Endothelial cell of umbilical vein (primary cell): ENCODE data around the gene GAB1.

Experiments used
- CTCF ChIP-seq, 2 donors: IDR thresholded peaks; 1 replicate in 1 of 2; 2 replicates in 1 of 2; pipeline ENCODE4 v1.5.1; 2011; ENCODE audit warnings: low read length in 2 of 2, mild to moderate bottlenecking in 2 of 2, moderate library complexity in 2 of 2, control low read depth in 1 of 2, inconsistent platforms in 1 of 2, low read depth in 1 of 2; ENCODE audit not compliant: insufficient read depth in 1 of 2; ENCODE audit errors: extremely low read depth in 1 of 2
- EZH2 ChIP-seq: IDR thresholded peaks from 2 replicates; pipeline ENCODE4 v1.6.1; 2012; ENCODE audit warnings: borderline replicate concordance, low read depth, mild to moderate bottlenecking, moderate library complexity, low read length, inconsistent platforms; ENCODE audit not compliant: severe bottlenecking
- FOS ChIP-seq: IDR thresholded peaks from 2 replicates; pipeline ENCODE4 v1.6.1; 2011; ENCODE audit warnings: mild to moderate bottlenecking, low read length, moderate library complexity, borderline replicate concordance; ENCODE audit not compliant: insufficient read depth
- JUN ChIP-seq: IDR thresholded peaks from 2 replicates; pipeline ENCODE4 v1.6.1; 2011; ENCODE audit warnings: borderline replicate concordance, low read depth; ENCODE audit not compliant: insufficient read length, insufficient read depth
- POLR2A ChIP-seq: IDR thresholded peaks from 2 replicates; pipeline ENCODE4 v1.6.1; 2012; ENCODE audit warnings: low read depth, mild to moderate bottlenecking, control low read depth, low read length
- POLR2AphosphoS5 ChIP-seq: IDR thresholded peaks from 2 replicates; pipeline ENCODE4 v1.6.1; 2012; ENCODE audit warnings: low read depth, mild to moderate bottlenecking, control low read depth, low read length, moderate library complexity; ENCODE audit not compliant: insufficient read depth

GRCh38 chr4:143390764-143391163 lies 54.1 kb downstream of the GAB1 start:
- TF ChIP-seq EZH2 (no peak), POLR2A (no peak), CTCF (IDR thresholded peaks at IDR 0.05; ENCODE audit: extremely low read depth in 1 of 2, insufficient read depth in 1 of 2, low read depth in 1 of 2, low read length in 2 of 2) (no peak), FOS (no peak), JUN (no peak), POLR2AphosphoS5 (no peak)
